Neural cell (in vitro differentiated cells): ENCODE data around the gene PLCB4.

Experiments used
- CTCF ChIP-seq: fragments of 450-650 bp; IDR thresholded peaks from 2 replicates; pipeline ENCODE4 v1.5.1; 2014; ENCODE audit warnings: antibody characterized with exemption, mild to moderate bottlenecking, moderate library complexity; ENCODE audit not compliant: poor library complexity, severe bottlenecking
- POLR2AphosphoS5 ChIP-seq: IDR thresholded peaks from 2 replicates; pipeline ENCODE4 v1.6.1; 2012
- TAF1 ChIP-seq: IDR thresholded peaks from 2 replicates; pipeline ENCODE4 v1.6.1; 2012; ENCODE audit warnings: low read depth

- TF ChIP-seq TAF1 (no peak), CTCF (no peak), POLR2AphosphoS5 (no peak)
These were observed 73.0 kb downstream of the PLCB4 start for GRCh38 chr20:9141921-9142320.
